A549 treated with DMSO at 1 μM for 4 hours (cell line): ENCODE data around the gene ROM1. TPM values are rescaled to one million over a fixed set of nuclear protein-coding genes. Genes with fewer than 3 reads are reported as not detected.

Source experiments
- total RNA-seq: library from RNA; stranded (reverse); fragments of 200-300 nt; extraction: Qiagen RNA extraction; gene quantifications from 5 replicates; pipeline ENCODE4 v1.2.3, GENCODE V29; 2022; ENCODE audit warnings: low read depth

ROM1 gene
- total RNA-seq = 4.0 to 5.3 TPM (median 4.4 TPM) in 5 replicates

GRCh38 chr11:62612366-62613290 lies at the start of gene ROM1, which contains the start of gene EML3:
ROM1 (plus strand) TSS chr11:62613257; CDS start chr11:62613282, 25 bp downstream.
EML3 (minus strand) TSS chr11:62612775; CDS start chr11:62612457, 318 bp downstream.

GRCh38 chr11:62573592-62574362 lies 39.3 kb upstream of the ROM1 start, which contains the start of gene EEF1G:
EEF1G (minus strand) TSS chr11:62573891; CDS start chr11:62573842, 49 bp downstream.

GRCh38 chr11:62591448-62592145 lies 21.5 kb upstream of the ROM1 start, which contains the start of gene TUT1:
TUT1 (minus strand) TSS chr11:62591523; CDS start chr11:62591485, 38 bp downstream.

GRCh38 chr11:62601372-62602140 lies 11.5 kb upstream of the ROM1 start, which contains the start of gene MTA2:
MTA2 (minus strand) TSS chr11:62601865; CDS start chr11:62601450, 415 bp downstream.

GRCh38 chr11:62621567-62622470 lies 8.8 kb downstream of the ROM1 start, which contains the start of gene B3GAT3:
B3GAT3 (minus strand) TSS chr11:62621986; CDS start chr11:62621947, 39 bp downstream.

GRCh38 chr11:62645946-62646824 lies 33.1 kb downstream of the ROM1 start, which contains the start of gene GANAB:
GANAB (minus strand) TSS chr11:62646613; CDS start chr11:62646599, 14 bp downstream.

Other genes with a start within 250 kb of the ROM1 start
- gene SCGB1A1, start 194.2 kb upstream of the ROM1 start, total RNA-seq = not detected in 5 replicates
- gene AHNAK, start 66.5 kb upstream of the ROM1 start, total RNA-seq = 167 to 211 TPM (median 191 TPM) in 5 replicates
- 1,927 to 2,090 TPM (median 2,005 TPM) in 5 replicates for gene EEF1G, start 39.4 kb upstream of the ROM1 start, total RNA-seq
- 11.7 to 16.4 TPM (median 14.8 TPM) in 5 replicates for gene TUT1, start 21.7 kb upstream of the ROM1 start, total RNA-seq
- 87.0 to 95.9 TPM (median 89.9 TPM) in 5 replicates for gene MTA2, start 11.4 kb upstream of the ROM1 start, total RNA-seq
- gene EML3, start 482 bp upstream of the ROM1 start, total RNA-seq = 17.4 to 24.3 TPM (median 23.3 TPM) in 5 replicates
- gene B3GAT3, start 8.7 kb downstream of the ROM1 start, total RNA-seq = 46.5 to 57.3 TPM (median 51.6 TPM) in 5 replicates
- gene GANAB, start 33.4 kb downstream of the ROM1 start, total RNA-seq = 260 to 286 TPM (median 272 TPM) in 5 replicates
- 18.1 to 23.5 TPM (median 21.1 TPM) in 5 replicates for gene INTS5, start 40.0 kb downstream of the ROM1 start, total RNA-seq
- gene C11orf98, start 52.0 kb downstream of the ROM1 start, total RNA-seq = 134 to 147 TPM (median 144 TPM) in 5 replicates
- 12.2 to 16.7 TPM (median 15.5 TPM) in 5 replicates for gene CSKMT, start 52.1 kb downstream of the ROM1 start, total RNA-seq
- gene UQCC3, start 58.4 kb downstream of the ROM1 start, total RNA-seq = 25.7 to 36.5 TPM (median 31.8 TPM) in 5 replicates
- gene LBHD1, start 59.0 kb downstream of the ROM1 start, total RNA-seq = 4.4 to 6.6 TPM (median 5.4 TPM) in 5 replicates
- 103 to 124 TPM (median 116 TPM) in 5 replicates for gene UBXN1, start 65.8 kb downstream of the ROM1 start, total RNA-seq
- 0.03 to 0.15 TPM (median 0.12 TPM) in 3 of 5 replicates, not detected in the others for gene LRRN4CL, start 76.3 kb downstream of the ROM1 start, total RNA-seq
- 59.2 to 86.7 TPM (median 72.8 TPM) in 5 replicates for gene BSCL2, start 94.2 kb downstream of the ROM1 start, total RNA-seq
- not detected in 5 replicates for gene GNG3, start 94.4 kb downstream of the ROM1 start, total RNA-seq
- 38.4 to 45.9 TPM (median 43.9 TPM) in 5 replicates for gene HNRNPUL2, start 114.2 kb downstream of the ROM1 start, total RNA-seq
- gene TTC9C, start 115.2 kb downstream of the ROM1 start, total RNA-seq = 25.6 to 36.9 TPM (median 35.6 TPM) in 5 replicates
- 2.1 to 2.5 TPM (median 2.1 TPM) in 5 replicates for gene ZBTB3, start 140.9 kb downstream of the ROM1 start, total RNA-seq
- 167 to 186 TPM (median 179 TPM) in 5 replicates for gene POLR2G, start 148.3 kb downstream of the ROM1 start, total RNA-seq
- gene TAF6L, start 158.1 kb downstream of the ROM1 start, total RNA-seq = 14.1 to 17.7 TPM (median 15.2 TPM) in 5 replicates
- gene TMEM179B, start 174.1 kb downstream of the ROM1 start, total RNA-seq = 66.9 to 93.0 TPM (median 81.2 TPM) in 5 replicates
- 19.0 to 29.4 TPM (median 27.1 TPM) in 5 replicates for gene TMEM223, start 178.7 kb downstream of the ROM1 start, total RNA-seq
- gene NXF1, start 192.2 kb downstream of the ROM1 start, total RNA-seq = 44.6 to 59.3 TPM (median 53.9 TPM) in 5 replicates
- 20.5 to 28.2 TPM (median 26.0 TPM) in 5 replicates for gene STX5, start 218.8 kb downstream of the ROM1 start, total RNA-seq
- gene TEX54, start 219.6 kb downstream of the ROM1 start, total RNA-seq = not detected in 5 replicates
- 80.1 to 88.6 TPM (median 84.8 TPM) in 5 replicates for gene WDR74, start 226.3 kb downstream of the ROM1 start, total RNA-seq